Right renal cortex interstitium (tissue), 3 donors: ENCODE data around the gene XYLT1. TPM values are rescaled to one million over a fixed set of nuclear protein-coding genes. Genes with fewer than 3 reads are reported as not detected.

Source experiments
- DNase-seq, 3 donors: peaks; one replicate each; pipeline ENCODE4 v3.0.0-alpha.2; 2013; ENCODE audit warnings: low read depth in 3 of 3, low spot score in 2 of 3
- polyA plus RNA-seq, 3 donors: library from polyadenylated mRNA; unstranded; fragments of 120-200 nt; gene quantifications; one replicate each; pipeline ENCODE4 v1.2.1, GENCODE V29; 2013; ENCODE audit not compliant: insufficient read length in 3 of 3

The XYLT1 gene
- polyA plus RNA-seq, 3 donors, result 7.4 to 8.5 (median 8.1) TPM

GRCh38 chr16:17213974-17214373 is 256.8 kb downstream of the XYLT1 start:
- no peak for DNase-seq

GRCh38 chr16:17213025-17213424 is 257.7 kb downstream of the XYLT1 start:
- DNase-seq, result no peak

GRCh38 chr16:17212606-17213005 is 258.2 kb downstream of the XYLT1 start:
- DNase-seq, result no peak

- no peak for DNase-seq
These were observed 259.0 kb downstream of the XYLT1 start for GRCh38 chr16:17211797-17212196.

- DNase-seq, result no peak
These were observed 264.0 kb downstream of the XYLT1 start for GRCh38 chr16:17206712-17207111.

- DNase-seq, result no peak
These were observed 265.2 kb downstream of the XYLT1 start for GRCh38 chr16:17205279-17206211.

- DNase-seq, result no peak
These were observed 266.1 kb downstream of the XYLT1 start for GRCh38 chr16:17204644-17205043.

- DNase-seq, result no peak
These were observed 266.6 kb downstream of the XYLT1 start for GRCh38 chr16:17204206-17204605.

GRCh38 chr16:17203424-17203823 is 267.3 kb downstream of the XYLT1 start:
- no peak for DNase-seq

- DNase-seq, result no peak
These were observed 271.6 kb downstream of the XYLT1 start for GRCh38 chr16:17199135-17199534.

- DNase-seq, result no peak
These were observed 274.2 kb downstream of the XYLT1 start for GRCh38 chr16:17196526-17196925.

- DNase-seq, result peak in 2 of 3 donors; percentile 1 to 12
These were observed 276.5 kb downstream of the XYLT1 start for GRCh38 chr16:17194190-17194780.

- no peak for DNase-seq
These were observed 277.1 kb downstream of the XYLT1 start for GRCh38 chr16:17193566-17194100.

GRCh38 chr16:17184026-17184425 is 286.7 kb downstream of the XYLT1 start:
- DNase-seq, result no peak

- no peak for DNase-seq
These were observed 292.5 kb downstream of the XYLT1 start for GRCh38 chr16:17177959-17178905.

GRCh38 chr16:17177242-17177958 is 293.4 kb downstream of the XYLT1 start:
- no peak for DNase-seq

GRCh38 chr16:17176199-17176598 is 294.6 kb downstream of the XYLT1 start:
- DNase-seq, result no peak

GRCh38 chr16:17173281-17173680 is 297.5 kb downstream of the XYLT1 start:
- no peak for DNase-seq

GRCh38 chr16:17171250-17172143 is 299.3 kb downstream of the XYLT1 start:
- DNase-seq, result no peak
